Measurements from ENCODE around the gene NAALADL2. TPM values are rescaled to one million over a fixed set of nuclear protein-coding genes. Genes with fewer than 3 reads are reported as not detected.

The NAALADL2 gene
- polyA plus RNA-seq, 2 of the 4 experiments (the other 2 are of a cell fraction): 0.09 to 0.28 TPM

DNA sequence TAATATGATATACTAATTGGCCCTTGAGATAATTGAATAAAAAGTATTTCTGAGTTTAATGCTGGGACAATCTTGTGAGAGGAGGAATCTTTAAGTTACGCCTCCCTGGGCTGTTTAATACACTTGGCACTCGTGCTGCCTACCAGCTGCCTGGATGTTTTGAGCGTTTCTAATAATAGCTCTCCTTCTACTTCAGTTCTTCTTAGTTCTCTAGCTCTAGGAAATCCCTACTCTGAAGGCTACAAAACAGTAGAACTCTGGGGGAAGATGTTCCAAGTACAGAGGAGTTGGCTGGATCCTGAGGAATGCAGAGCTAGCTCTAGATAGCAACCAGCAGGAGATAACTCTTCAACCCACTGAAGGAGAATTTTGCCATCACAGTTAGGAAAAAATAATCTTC is 3.5 kb downstream of the NAALADL2 start (continued):
- TF ChIP-seq, protein P1, sequence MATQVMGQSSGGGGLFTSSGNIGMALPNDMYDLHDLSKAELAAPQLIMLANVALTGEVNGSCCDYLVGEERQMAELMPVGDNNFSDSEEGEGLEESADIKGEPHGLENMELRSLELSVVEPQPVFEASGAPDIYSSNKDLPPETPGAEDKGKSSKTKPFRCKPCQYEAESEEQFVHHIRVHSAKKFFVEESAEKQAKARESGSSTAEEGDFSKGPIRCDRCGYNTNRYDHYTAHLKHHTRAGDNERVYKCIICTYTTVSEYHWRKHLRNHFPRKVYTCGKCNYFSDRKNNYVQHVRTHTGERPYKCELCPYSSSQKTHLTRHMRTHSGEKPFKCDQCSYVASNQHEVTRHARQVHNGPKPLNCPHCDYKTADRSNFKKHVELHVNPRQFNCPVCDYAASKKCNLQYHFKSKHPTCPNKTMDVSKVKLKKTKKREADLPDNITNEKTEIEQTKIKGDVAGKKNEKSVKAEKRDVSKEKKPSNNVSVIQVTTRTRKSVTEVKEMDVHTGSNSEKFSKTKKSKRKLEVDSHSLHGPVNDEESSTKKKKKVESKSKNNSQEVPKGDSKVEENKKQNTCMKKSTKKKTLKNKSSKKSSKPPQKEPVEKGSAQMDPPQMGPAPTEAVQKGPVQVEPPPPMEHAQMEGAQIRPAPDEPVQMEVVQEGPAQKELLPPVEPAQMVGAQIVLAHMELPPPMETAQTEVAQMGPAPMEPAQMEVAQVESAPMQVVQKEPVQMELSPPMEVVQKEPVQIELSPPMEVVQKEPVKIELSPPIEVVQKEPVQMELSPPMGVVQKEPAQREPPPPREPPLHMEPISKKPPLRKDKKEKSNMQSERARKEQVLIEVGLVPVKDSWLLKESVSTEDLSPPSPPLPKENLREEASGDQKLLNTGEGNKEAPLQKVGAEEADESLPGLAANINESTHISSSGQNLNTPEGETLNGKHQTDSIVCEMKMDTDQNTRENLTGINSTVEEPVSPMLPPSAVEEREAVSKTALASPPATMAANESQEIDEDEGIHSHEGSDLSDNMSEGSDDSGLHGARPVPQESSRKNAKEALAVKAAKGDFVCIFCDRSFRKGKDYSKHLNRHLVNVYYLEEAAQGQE (IDR thresholded peaks at IDR 0.05): no peak
- TF ChIP-seq RNF2 (IDR thresholded peaks at IDR 0.05; ENCODE audit: borderline replicate concordance, low read depth): no peak
- TF ChIP-seq CBX8 (IDR thresholded peaks at IDR 0.05): no peak
- TF ChIP-seq EHF (CRISPR knock-in tag; IDR thresholded peaks at IDR 0.05): no peak
- TF ChIP-seq FOXS1 (CRISPR knock-in tag; IDR thresholded peaks at IDR 0.05): no peak
- no peak for TF ChIP-seq CEBPB (IDR thresholded peaks at IDR 0.05)

DNA sequence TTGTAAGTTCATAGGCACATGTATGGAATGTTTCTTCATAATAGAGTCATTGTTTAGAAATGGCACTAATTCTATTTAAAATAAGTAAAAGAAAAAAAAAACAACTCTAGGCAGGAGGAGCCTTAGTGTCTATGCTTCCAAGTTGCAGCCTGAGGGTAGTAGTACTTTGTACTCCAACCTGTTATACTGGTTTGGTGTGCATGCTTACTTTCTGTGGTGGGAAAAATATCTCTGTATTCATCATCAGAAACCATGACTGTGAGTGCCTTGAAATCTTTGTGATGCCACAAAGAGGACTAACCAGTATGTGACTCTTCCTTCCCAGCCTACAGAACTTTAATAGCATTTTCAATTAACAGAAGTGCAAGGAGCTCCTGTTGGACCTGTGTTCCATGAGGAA is 4.4 kb downstream of the NAALADL2 start:
- DNase-seq (ENCODE audit: low read depth in 1 of 2, low spot score in 1 of 2) (no peak), ATAC-seq (no peak), FAIRE-seq (no peak)
- no peaks in the 10 kb centered on the region for H3K9me3 ChIP-seq
- ChIA-PET CTCF (no interaction called here), POLR2A (interaction anchor here (0.5 kb wide), 1 partner anchor 12 kb away, joined by 4 read pairs; no protein-coding TSS in a partner anchor)
- no peak overlapping the region for H3K27ac ChIP-seq
- H3K4me1 ChIP-seq: peaks cover 12% of the 10 kb centered on the region; the same call in 2 of the 3 replicates
- TF ChIP-seq JUNB (IDR thresholded peaks at IDR 0.05): no peak
- no peak for TF ChIP-seq RNF2 (IDR thresholded peaks at IDR 0.05; ENCODE audit: borderline replicate concordance, low read depth)
- TF ChIP-seq RARB (CRISPR knock-in tag; IDR thresholded peaks at IDR 0.05): no peak
- TF ChIP-seq CHD4 (IDR thresholded peaks at IDR 0.05; ENCODE audit: borderline replicate concordance): no peak
- TF ChIP-seq POLR2AphosphoS2 (conservative IDR thresholded peaks at IDR 0.05; ENCODE audit: low read length): no peak
- TF ChIP-seq CHD2 (IDR thresholded peaks at IDR 0.05; ENCODE audit: low read length, partially characterized antibody): no peak
- TF ChIP-seq HEYL (CRISPR knock-in tag; IDR thresholded peaks at IDR 0.05): no peak
- TF ChIP-seq ZSCAN20 (CRISPR knock-in tag; IDR thresholded peaks at IDR 0.05): no peak
- no peak for TF ChIP-seq ZFP36 (IDR thresholded peaks at IDR 0.05; ENCODE audit: borderline replicate concordance, partially characterized antibody)
- H3K4me3 ChIP-seq: no peak overlapping the region
- no peak overlapping the region for H3K4me2 ChIP-seq

DNA sequence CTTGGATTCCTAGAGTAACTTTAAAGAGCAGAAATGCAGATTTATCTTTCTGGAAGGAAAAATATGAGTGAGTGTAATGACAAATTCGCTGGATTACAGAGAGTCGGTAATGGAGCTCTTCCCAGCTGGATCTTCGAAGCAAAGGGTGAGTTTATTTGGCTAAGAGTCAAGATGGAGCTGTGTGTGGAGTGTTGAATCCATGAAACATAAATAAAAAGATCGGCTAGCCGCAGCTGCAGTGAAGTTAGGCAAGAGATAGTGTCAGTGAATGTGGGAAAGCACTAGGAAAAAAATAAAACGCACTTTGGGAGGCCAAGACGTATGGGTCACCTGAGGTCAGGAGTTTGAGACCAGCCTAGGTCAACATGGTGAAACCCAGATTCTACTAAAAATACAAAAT is 10.3 kb downstream of the NAALADL2 start:
- no peak for ATAC-seq
- ChIA-PET POLR2A (no interaction called here), CTCF (no interaction called here)
- 58% methylated on average over 7 of the region's 7 CpGs for WGBS (ENCODE audit: missing lambda C conversion rate)
- Histone ChIP-seq H3K4me2 (no peak overlapping the region), H3K27ac (no peak overlapping the region), H3K4me1 (no peaks in the 10 kb centered on the region), H3K9me3 (no peaks in the 10 kb centered on the region), H3K4me3 (no peak overlapping the region)
- FAIRE-seq: no peak
- no peak for DNase-seq (ENCODE audit: low read depth in 1 of 2, low spot score in 1 of 2)
- no peak for TF ChIP-seq JUNB (IDR thresholded peaks at IDR 0.05)
- TF ChIP-seq, protein P1 (IDR thresholded peaks at IDR 0.05): no peak
- no peak for TF ChIP-seq MAZ (IDR thresholded peaks at IDR 0.05; ENCODE audit: borderline replicate concordance, low read depth, low read length)
- TF ChIP-seq, protein P2, sequence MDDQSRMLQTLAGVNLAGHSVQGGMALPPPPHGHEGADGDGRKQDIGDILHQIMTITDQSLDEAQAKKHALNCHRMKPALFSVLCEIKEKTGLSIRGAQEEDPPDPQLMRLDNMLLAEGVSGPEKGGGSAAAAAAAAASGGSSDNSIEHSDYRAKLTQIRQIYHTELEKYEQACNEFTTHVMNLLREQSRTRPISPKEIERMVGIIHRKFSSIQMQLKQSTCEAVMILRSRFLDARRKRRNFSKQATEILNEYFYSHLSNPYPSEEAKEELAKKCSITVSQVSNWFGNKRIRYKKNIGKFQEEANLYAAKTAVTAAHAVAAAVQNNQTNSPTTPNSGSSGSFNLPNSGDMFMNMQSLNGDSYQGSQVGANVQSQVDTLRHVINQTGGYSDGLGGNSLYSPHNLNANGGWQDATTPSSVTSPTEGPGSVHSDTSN (IDR thresholded peaks at IDR 0.05): no peak
- TF ChIP-seq BHLHE40 (IDR thresholded peaks at IDR 0.05; ENCODE audit: low read depth, low read length): no peak
- no peak for TF ChIP-seq CHD4 (IDR thresholded peaks at IDR 0.05; ENCODE audit: borderline replicate concordance)
- no peak for TF ChIP-seq CBX8 (IDR thresholded peaks at IDR 0.05)
- TF ChIP-seq FOSL2 (IDR thresholded peaks at IDR 0.05): no peak
- TF ChIP-seq FOSL2 (CRISPR knock-in tag; IDR thresholded peaks at IDR 0.05): no peak
- no peak for TF ChIP-seq RFX5 (IDR thresholded peaks at IDR 0.05)
- TF ChIP-seq FOXS1 (CRISPR knock-in tag; IDR thresholded peaks at IDR 0.05): no peak
- no peak for TF ChIP-seq MAFK (IDR thresholded peaks at IDR 0.05; ENCODE audit: partially characterized antibody)
- no peak for TF ChIP-seq KDM5A (IDR thresholded peaks at IDR 0.05)
- TF ChIP-seq PHF8 (IDR thresholded peaks at IDR 0.05; ENCODE audit: borderline replicate concordance, low read depth): no peak
- no peak for TF ChIP-seq SREBF2 (IDR thresholded peaks at IDR 0.05)

Measured in A549 (cell line).